PC-3 (cell line): ENCODE data around the gene MESP2. TPM values are rescaled to one million over a fixed set of nuclear protein-coding genes. Genes with fewer than 3 reads are reported as not detected.

ENCODE experiments used
- ATAC-seq: fragments of 200-7000 bp; cut with Tn5 transposase; 2 replicates; pipeline ENCODE4 v1.9.1; 2020; ENCODE audit warnings: mild to moderate bottlenecking, moderate library complexity
- BruUV-seq: library from RNA; stranded (reverse); fragments of 400-500 nt; replicated peaks from 2 replicates; lab custom pipeline; 2021; lab: Mats Ljungman, UMichigan
- CTCF ChIA-PET: fragments of 300-600 bp; sonication (Branson Sonifier 250); formaldehyde crosslinking; loops from one replicate; lab custom pipeline; 2022; ENCODE audit warnings: antibody characterized with exemption; lab: Charles Lee
- POLR2A ChIA-PET: fragments of 300-600 bp; sonication (Branson Sonifier 250); formaldehyde crosslinking; loops from one replicate; lab custom pipeline; 2022; ENCODE audit warnings: antibody characterized with exemption; ENCODE audit not compliant: unreplicated experiment; lab: Charles Lee
- DNase-seq: peaks from one replicate; pipeline ENCODE4 v3.0.0-alpha.2; 2015
- H2AFZ ChIP-seq: fragments of 300-600 bp; sonication (generic); 2 replicates; pipeline ENCODE4 v1.6.0; 2016; ENCODE audit warnings: antibody characterized with exemption, low read length
- H3F3A ChIP-seq: fragments of 300-600 bp; sonication (generic); one replicate; pipeline ENCODE4 v1.6.0; 2017; ENCODE audit warnings: antibody characterized with exemption, low read length, control low read depth, mild to moderate bottlenecking; ENCODE audit not compliant: unreplicated experiment
- H3K27ac ChIP-seq: fragments of 300-600 bp; sonication (generic); 2 replicates; pipeline ENCODE4 v1.5.1; 2016; ENCODE audit warnings: mild to moderate bottlenecking, low read length
- H3K27me3 ChIP-seq: fragments of 300-600 bp; sonication (generic); 2 replicates; pipeline ENCODE4 v1.6.1; 2016; ENCODE audit warnings: low read length, mixed read lengths
- H3K36me3 ChIP-seq: fragments of 300-600 bp; sonication (generic); 2 replicates; pipeline ENCODE4 v1.6.1; 2016; ENCODE audit warnings: low read depth, mixed run types, low read length, mixed read lengths
- H3K4me1 ChIP-seq: fragments of 300-600 bp; sonication (generic); 2 replicates; pipeline ENCODE4 v1.5.1; 2016; ENCODE audit warnings: low read length; ENCODE audit not compliant: insufficient read depth
- H3K4me2 ChIP-seq: fragments of 300-600 bp; sonication (generic); 2 replicates; pipeline ENCODE4 v1.6.0; 2016; ENCODE audit warnings: low read length
- H3K4me3 ChIP-seq: fragments of 300-600 bp; sonication (generic); 2 replicates; pipeline ENCODE4 v1.5.1; 2016; ENCODE audit warnings: mild to moderate bottlenecking, low read length, mixed read lengths
- H3K79me2 ChIP-seq: fragments of 300-600 bp; sonication (generic); 2 replicates; pipeline ENCODE4 v1.6.1; 2017; ENCODE audit warnings: low read length, mixed read lengths
- H3K9ac ChIP-seq: fragments of 300-600 bp; sonication (generic); 2 replicates; pipeline ENCODE4 v1.6.0; 2016; ENCODE audit warnings: mild to moderate bottlenecking, low read length
- H3K9me2 ChIP-seq: fragments of 300-600 bp; sonication (generic); replicated peaks from 2 replicates; pipeline ENCODE4 v1.6.1; 2016; ENCODE audit warnings: mixed run types, low read length, mixed read lengths
- H3K9me3 ChIP-seq: fragments of 300-600 bp; sonication (generic); 2 replicates; pipeline ENCODE4 v1.6.1; 2016; ENCODE audit warnings: low read length, mixed read lengths
- H4K20me1 ChIP-seq: fragments of 300-600 bp; sonication (generic); 2 replicates; pipeline ENCODE4 v1.6.1; 2016; ENCODE audit warnings: low read length, mixed read lengths
- CTCF ChIP-seq: fragments of 300-600 bp; sonication (generic); conservative IDR thresholded peaks from 2 replicates; pipeline ENCODE4 v1.5.1; 2017; ENCODE audit warnings: antibody characterized with exemption, low read depth, mild to moderate bottlenecking, low read length
- EZH2 ChIP-seq: fragments of 300-600 bp; sonication (generic); IDR thresholded peaks from one replicate; pipeline ENCODE4 v1.6.1; 2017; ENCODE audit warnings: antibody characterized with exemption, mild to moderate bottlenecking, low read length; ENCODE audit not compliant: unreplicated experiment
- EZH2phosphoT487 ChIP-seq: fragments of 300-600 bp; sonication (generic); IDR thresholded peaks from 2 replicates; pipeline ENCODE4 v1.6.1; 2018; ENCODE audit warnings: mild to moderate bottlenecking, antibody characterized with exemption, low read length, borderline replicate concordance
- intact Hi-C: fragments of 100-400 bp; cut with micrococcal nuclease; formaldehyde crosslinking; loops from 2 replicates; pipeline ENCODE4 v1.9.0; 2023
- total RNA-seq: library from RNA; depleted of rRNA; stranded (reverse); fragments of >200 nt; gene quantifications from 2 replicates; pipeline ENCODE4 v1.2.3, GENCODE V29; 2014

MESP2 gene
- total RNA-seq, 1 experiment from 2014 or later, result 1.1 TPM

- ATAC-seq, result no peak
- no peaks in the 10 kb centered on the region for H4K20me1 ChIP-seq
- ChIA-PET CTCF (no interaction called here), POLR2A (no interaction called here)
- 0 out of 2 replicates have a peak overlapping the region, but pooled peaks have one; percentile 54 for H3K9ac ChIP-seq
- no peaks in the 10 kb centered on the region for H3K27me3 ChIP-seq
- no peak for DNase-seq
- H3K36me3 ChIP-seq, result no peaks in the 10 kb centered on the region
- H3K4me3 ChIP-seq, result peak overlapping the region; percentile 62
- no peaks in the 10 kb centered on the region for H3F3A ChIP-seq
- TF ChIP-seq CTCF, result no peak
- H3K9me3 ChIP-seq, result no peaks in the 10 kb centered on the region
- BruUV-seq, result no TSS peak
- peak overlapping the region; percentile 77 for H3K4me2 ChIP-seq
- H3K79me2 ChIP-seq, result peaks cover 40% of the 10 kb centered on the region
- H2AFZ ChIP-seq, result no peak overlapping the region
- H3K4me1 ChIP-seq, result peaks cover 35% of the 10 kb centered on the region
- H3K9me2 ChIP-seq, result no peaks in the 10 kb centered on the region
- intact Hi-C loops, result no loop called here
- peak overlapping the region; percentile 0; the same call in 1 of the 2 replicates for H3K27ac ChIP-seq
These were observed 36.8 kb downstream of the MESP2 start for GRCh38 chr15:89812847-89813320.

- H3K79me2 ChIP-seq, result peaks cover 40% of the 10 kb centered on the region
- DNase-seq, result no peak
- TSS peak; percentile 37 for BruUV-seq
These were observed 37.4 kb downstream of the MESP2 start for GRCh38 chr15:89813381-89814111.

More at GRCh38 chr15:89813381-89814111, 37.4 kb downstream of the MESP2 start:
- intact Hi-C loops, result no loop called here
- TF ChIP-seq EZH2phosphoT487 (no peak), EZH2 (no peak), CTCF (no peak)
- no peaks in the 10 kb centered on the region for H3K36me3 ChIP-seq
- peaks cover 41% of the 10 kb centered on the region for H3K4me1 ChIP-seq
- no peak for ATAC-seq
- no peak overlapping the region for H2AFZ ChIP-seq
- no peaks in the 10 kb centered on the region for H4K20me1 ChIP-seq
- H3K27ac ChIP-seq, result peak overlapping the region; percentile 16; the same call in 1 of the 2 replicates
- H3K4me2 ChIP-seq, result peak overlapping the region; percentile 77
- no peaks in the 10 kb centered on the region for H3K9me2 ChIP-seq
- ChIA-PET POLR2A (no interaction called here), CTCF (no interaction called here)
- no peaks in the 10 kb centered on the region for H3F3A ChIP-seq
- no peaks in the 10 kb centered on the region for H3K9me3 ChIP-seq
- H3K27me3 ChIP-seq, result no peaks in the 10 kb centered on the region
- H3K4me3 ChIP-seq, result peak overlapping the region; percentile 62
- H3K9ac ChIP-seq, result peak overlapping the region; percentile 54
